GM23248 (cell line): ENCODE measurements around the gene PAM. TPM values are rescaled to one million over a fixed set of nuclear protein-coding genes. Genes with fewer than 3 reads are reported as not detected.

Experiments used
- DNase-seq: peaks from one replicate; pipeline ENCODE4 v3.0.0-alpha.2; 2015
- H2AFZ ChIP-seq: fragments of 200-600 bp; sonication (generic); 2 replicates; pipeline ENCODE4 v1.6.1; 2016; ENCODE audit warnings: antibody characterized with exemption
- H3F3A ChIP-seq: fragments of 200-600 bp; sonication (generic); 2 replicates; pipeline ENCODE4 v1.6.1; 2016; ENCODE audit warnings: mild to moderate bottlenecking, antibody characterized with exemption, mixed run types; ENCODE audit not compliant: insufficient read depth
- H3K27ac ChIP-seq: fragments of 200-600 bp; sonication (generic); 2 replicates; pipeline ENCODE4 v1.5.1; 2016; ENCODE audit warnings: mild to moderate bottlenecking
- H3K27me3 ChIP-seq: fragments of 200-600 bp; sonication (generic); replicated peaks from 2 replicates; pipeline ENCODE4 v1.6.1; 2016; ENCODE audit warnings: mild to moderate bottlenecking; ENCODE audit not compliant: insufficient read depth
- H3K36me3 ChIP-seq: fragments of 200-600 bp; sonication (generic); 2 replicates; pipeline ENCODE4 v1.6.1; 2016; ENCODE audit warnings: low read depth, mild to moderate bottlenecking
- H3K4me1 ChIP-seq: fragments of 200-600 bp; sonication (generic); 2 replicates; pipeline ENCODE4 v1.6.1; 2016; ENCODE audit warnings: mild to moderate bottlenecking; ENCODE audit not compliant: insufficient read depth
- H3K4me2 ChIP-seq: fragments of 200-600 bp; sonication (generic); one replicate; pipeline ENCODE4 v1.6.1; 2016; ENCODE audit warnings: mild to moderate bottlenecking; ENCODE audit not compliant: unreplicated experiment
- H3K4me3 ChIP-seq: fragments of 200-600 bp; sonication (generic); 2 replicates; pipeline ENCODE4 v1.5.1; 2016; ENCODE audit warnings: mild to moderate bottlenecking
- H3K79me2 ChIP-seq: fragments of 200-600 bp; sonication (generic); 2 replicates; pipeline ENCODE4 v1.6.1; 2016; ENCODE audit warnings: mild to moderate bottlenecking; ENCODE audit not compliant: insufficient read depth
- H3K9ac ChIP-seq: fragments of 200-600 bp; sonication (generic); 2 replicates; pipeline ENCODE4 v1.6.1; 2016; ENCODE audit warnings: mild to moderate bottlenecking
- H3K9me2 ChIP-seq: fragments of 200-600 bp; sonication (generic); 2 replicates; pipeline ENCODE4 v1.6.1; 2016; ENCODE audit warnings: mixed run types, mild to moderate bottlenecking, moderate library complexity; ENCODE audit not compliant: insufficient read depth
- H3K9me3 ChIP-seq: fragments of 200-600 bp; sonication (generic); one replicate; pipeline ENCODE4 v1.6.1; 2017; ENCODE audit warnings: low read depth
- H4K20me1 ChIP-seq: fragments of 200-600 bp; sonication (generic); 2 replicates; pipeline ENCODE4 v1.6.0; 2016; ENCODE audit not compliant: insufficient read depth
- EZH2 ChIP-seq: fragments of 200-600 bp; sonication (generic); IDR thresholded peaks from 2 replicates; pipeline ENCODE4 v1.6.1; 2018; ENCODE audit warnings: antibody characterized with exemption, mild to moderate bottlenecking; ENCODE audit not compliant: insufficient read depth, poor library complexity, severe bottlenecking
- EZH2phosphoT487 ChIP-seq: fragments of 200-600 bp; sonication (generic); IDR thresholded peaks from 2 replicates; pipeline ENCODE4 v1.6.1; 2018; ENCODE audit warnings: antibody characterized with exemption, moderate library complexity, mild to moderate bottlenecking, low read depth; ENCODE audit not compliant: insufficient read depth
- WGBS, 2 experiments: methylation state at CpG; one replicate each; pipeline ENCODE4 v1.1.6; 2015 to 2017; ENCODE audit warnings: low lambda C conversion rate in 2 of 2, low coverage in 1 of 2; ENCODE audit errors: missing lambda C conversion rate in 2 of 2; 5-methylcytosine and 5-hydroxymethylcytosine counted together
- in situ Hi-C: fragments of 300-500 bp; cut with MboI; formaldehyde crosslinking; loops from 2 replicates; pipeline ENCODE4 v1.15.0; 2020
- polyA plus RNA-seq: library from polyadenylated mRNA; unstranded; fragments of >200 nt; fragmentation: Nextera tagmentation; extraction: Ambion mirVana; gene quantifications from 2 replicates; pipeline ENCODE4 v1.2.1, GENCODE V29; 2016
- total RNA-seq: library from RNA; depleted of rRNA; stranded (reverse); fragments of >200 nt; shearing (Covaris generic); gene quantifications from 2 replicates; pipeline ENCODE4 v1.2.3, GENCODE V29; 2014

Gene PAM
- total and polyA plus RNA-seq, 2 experiments from 2014 or later: 429 to 499 TPM

DNA sequence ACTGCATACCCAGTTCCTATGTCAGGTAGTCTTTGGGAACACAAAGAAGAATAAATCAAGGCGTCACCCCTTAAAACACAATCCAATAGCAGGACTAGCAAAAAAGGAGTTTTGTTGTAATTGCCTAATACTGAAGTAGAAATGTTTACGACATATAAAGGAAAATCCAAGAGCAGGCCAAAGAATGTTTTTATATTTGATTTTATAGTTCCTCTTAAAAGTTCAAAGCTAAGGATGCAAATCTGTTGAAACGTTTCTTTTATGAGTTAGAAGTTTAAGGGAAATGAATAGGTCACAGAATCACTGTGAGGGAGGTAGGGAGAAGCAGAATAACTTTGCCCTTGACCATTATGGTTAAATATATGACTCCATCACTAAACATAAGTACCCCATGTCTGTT is 136.1 kb downstream of the PAM start:
- WGBS, 2 experiments: 63 to 65% methylated on average over 3 of the region's 3 CpGs
- H3K4me1 ChIP-seq: peaks cover 6% of the 10 kb centered on the region; the same call in 1 of the 2 replicates
- peaks cover 2% of the 10 kb centered on the region; the same call in 1 of the 2 replicates for H3K9me2 ChIP-seq
- no peak for DNase-seq
- 0 out of 2 replicates have a peak, but pooled peaks cover 4% of the 10 kb centered on the region for H3K36me3 ChIP-seq
- H3K27ac ChIP-seq: no peak overlapping the region
- in situ Hi-C loops: no loop called here
- TF ChIP-seq EZH2phosphoT487: no peak
- TF ChIP-seq EZH2: no peak
- H3K4me2 ChIP-seq: no peak overlapping the region
- H3K9ac ChIP-seq: no peak overlapping the region
- H4K20me1 ChIP-seq: 0 out of 2 replicates have a peak, but pooled peaks cover 8% of the 10 kb centered on the region
- H2AFZ ChIP-seq: no peak overlapping the region
- H3K9me3 ChIP-seq: no peaks in the 10 kb centered on the region
- H3F3A ChIP-seq: no peaks in the 10 kb centered on the region
- no peak overlapping the region for H3K4me3 ChIP-seq
- peaks cover 96% of the 10 kb centered on the region for H3K79me2 ChIP-seq
- H3K27me3 ChIP-seq: no peaks in the 10 kb centered on the region

DNA sequence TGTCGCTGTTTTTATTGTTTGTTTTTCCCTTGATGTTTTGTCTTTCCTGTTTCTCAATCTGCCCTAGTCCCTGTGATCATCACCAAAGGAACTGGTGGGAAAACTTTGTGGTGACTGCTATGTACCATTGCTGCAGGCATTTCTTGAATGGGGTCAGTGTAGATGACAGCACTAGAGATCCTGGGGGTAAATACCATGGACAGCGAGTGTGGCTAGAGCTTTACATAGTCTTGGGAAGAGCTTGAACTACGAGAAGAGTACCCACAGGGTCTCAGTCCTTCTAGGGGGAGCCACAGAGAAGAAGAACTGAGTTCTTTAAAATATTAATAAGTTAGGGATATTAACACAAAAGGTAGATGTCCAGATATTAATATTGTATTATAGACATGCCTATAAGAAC is 138.8 kb downstream of the PAM start:
- Histone ChIP-seq H3K4me1 (no peaks in the 10 kb centered on the region), H3K36me3 (0 out of 2 replicates have a peak, but pooled peaks cover 4% of the 10 kb centered on the region), H3K9me2 (peaks cover 2% of the 10 kb centered on the region; the same call in 1 of the 2 replicates), H3K27me3 (no peaks in the 10 kb centered on the region), H3K4me2 (no peak overlapping the region), H4K20me1 (0 out of 2 replicates have a peak, but pooled peaks cover 8% of the 10 kb centered on the region), H3K4me3 (no peak overlapping the region), H3K9ac (no peak overlapping the region), H2AFZ (no peak overlapping the region), H3F3A (no peaks in the 10 kb centered on the region), H3K79me2 (peaks cover 98% of the 10 kb centered on the region), H3K27ac (no peak overlapping the region), H3K9me3 (no peaks in the 10 kb centered on the region)
- WGBS, 2 experiments: 97 to 100% methylated on average over 3 of the region's 3 CpGs
- no peak for DNase-seq
- TF ChIP-seq EZH2 (no peak), EZH2phosphoT487 (no peak)
- in situ Hi-C loops: no loop called here

DNA sequence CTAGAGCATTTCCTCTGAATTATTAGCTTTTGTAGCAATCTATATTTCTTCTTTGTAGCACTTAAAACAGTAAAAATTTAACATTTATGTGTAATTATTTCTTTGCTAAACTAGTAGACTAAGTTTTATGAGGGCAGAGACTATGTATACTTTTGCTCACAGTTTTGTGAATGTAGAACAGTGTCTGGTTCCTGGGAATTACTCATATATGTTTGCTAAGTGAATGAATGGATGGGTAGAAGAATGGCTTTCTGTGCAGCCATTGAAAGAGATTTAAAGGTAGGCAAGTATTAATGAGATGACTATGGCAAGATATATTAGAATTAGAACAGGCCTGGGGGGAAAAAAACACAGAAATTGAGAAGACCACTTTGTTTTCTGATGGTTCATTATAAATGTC is 140.1 kb downstream of the PAM start:
- H3K27me3 ChIP-seq: no peaks in the 10 kb centered on the region
- H3K4me1 ChIP-seq: no peaks in the 10 kb centered on the region
- no peaks in the 10 kb centered on the region for H3K9me3 ChIP-seq
- H3K27ac ChIP-seq: no peak overlapping the region
- peaks cover 2% of the 10 kb centered on the region; the same call in 1 of the 2 replicates for H3K9me2 ChIP-seq
- no peak overlapping the region for H3K9ac ChIP-seq
- 0 out of 2 replicates have a peak, but pooled peaks cover 8% of the 10 kb centered on the region for H4K20me1 ChIP-seq
- H2AFZ ChIP-seq: no peak overlapping the region
- H3K36me3 ChIP-seq: 0 out of 2 replicates have a peak, but pooled peaks cover 4% of the 10 kb centered on the region
- H3F3A ChIP-seq: no peaks in the 10 kb centered on the region
- no peak for TF ChIP-seq EZH2phosphoT487
- TF ChIP-seq EZH2: no peak
- peaks cover 98% of the 10 kb centered on the region for H3K79me2 ChIP-seq
- DNase-seq: no peak
- no peak overlapping the region for H3K4me2 ChIP-seq
- H3K4me3 ChIP-seq: no peak overlapping the region
- in situ Hi-C loops: no loop called here

DNA sequence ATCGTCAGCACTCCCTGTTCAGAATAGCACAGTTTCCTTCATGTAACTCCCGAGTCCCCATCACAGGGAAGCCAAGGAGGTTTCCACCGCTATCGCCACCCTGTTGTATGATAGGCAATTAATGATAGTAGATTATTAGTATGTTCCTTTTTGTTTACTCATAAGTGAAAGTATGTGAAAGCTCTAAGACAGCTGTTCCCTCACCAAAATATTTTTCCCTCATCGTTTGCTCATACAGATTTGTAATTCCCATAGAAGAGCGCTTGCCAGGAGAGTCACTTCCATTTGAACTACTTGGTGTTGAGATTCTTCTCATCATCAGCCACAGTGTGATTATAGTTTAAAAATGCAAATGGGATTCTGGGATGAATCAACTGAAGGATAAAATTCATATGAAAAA is 140.9 kb downstream of the PAM start:
- Histone ChIP-seq H3K27me3 (no peaks in the 10 kb centered on the region), H4K20me1 (0 out of 2 replicates have a peak, but pooled peaks cover 8% of the 10 kb centered on the region), H3K4me1 (no peaks in the 10 kb centered on the region), H3K9me2 (peaks cover 2% of the 10 kb centered on the region; the same call in 1 of the 2 replicates), H3K4me2 (no peak overlapping the region), H3F3A (no peaks in the 10 kb centered on the region), H3K9ac (no peak overlapping the region), H3K36me3 (0 out of 2 replicates have a peak, but pooled peaks cover 4% of the 10 kb centered on the region), H2AFZ (no peak overlapping the region), H3K27ac (no peak overlapping the region), H3K79me2 (peaks cover 94% of the 10 kb centered on the region), H3K4me3 (no peak overlapping the region), H3K9me3 (no peaks in the 10 kb centered on the region)
- TF ChIP-seq EZH2 (no peak), EZH2phosphoT487 (no peak)
- 85 to 90% methylated on average over 6 of the region's 6 CpGs for WGBS, 2 experiments
- in situ Hi-C loops: no loop called here
- DNase-seq: no peak
